Measurements from ENCODE around the gene UPK2. TPM values are rescaled to one million over a fixed set of nuclear protein-coding genes. Genes with fewer than 3 reads are reported as not detected.

Gene UPK2
- total and polyA plus RNA-seq, 2 of the 13 experiments (the other 11 are each of a cell fraction or from before 2014, with no cell fraction given), result not detected

DNA sequence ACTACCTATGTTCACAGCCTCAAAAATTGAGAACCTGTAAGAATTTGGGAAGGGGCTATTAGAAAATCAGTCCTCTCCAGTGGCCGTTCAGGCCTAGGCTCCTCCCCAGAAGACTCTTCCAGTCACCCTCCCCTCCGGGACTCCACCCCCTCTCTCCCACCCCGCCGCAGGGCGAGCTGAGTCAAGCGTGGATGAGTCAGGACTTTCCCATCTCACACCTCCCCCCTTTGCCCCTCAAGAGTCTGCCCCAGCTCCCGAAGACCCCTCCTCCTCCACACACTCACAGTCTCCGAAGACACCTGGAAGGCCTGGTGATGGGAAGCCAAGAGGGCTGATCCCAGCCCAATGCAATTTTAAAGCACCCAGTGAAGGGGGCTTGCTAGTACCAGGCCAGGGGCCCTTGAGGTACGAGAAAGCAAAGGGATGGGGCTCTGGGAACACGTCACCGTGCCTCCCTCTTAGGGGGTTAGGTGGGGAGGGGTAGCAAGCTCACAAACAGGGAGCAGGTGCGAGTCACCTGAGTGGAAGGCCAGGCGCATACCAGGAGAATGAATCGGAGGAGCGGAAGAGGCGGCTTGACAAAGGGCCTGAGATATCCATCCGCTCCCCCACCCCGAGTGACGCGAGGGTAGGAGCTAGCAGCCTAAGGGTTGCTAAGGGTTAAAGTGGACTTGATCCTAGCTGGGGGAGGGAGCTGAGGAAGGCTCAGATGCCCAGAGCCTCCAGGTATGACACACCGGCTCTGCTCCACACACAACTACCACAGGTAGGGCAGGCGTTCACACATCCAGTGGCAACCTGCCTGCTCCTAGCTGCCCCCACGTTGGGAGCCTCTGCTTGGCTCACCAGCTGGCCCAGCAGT lies 44.0 kb upstream of the UPK2 start (continued):
- TF ChIP-seq KLF15 (CRISPR knock-in tag; IDR thresholded peaks at IDR 0.05; ENCODE audit: borderline replicate concordance) (no peak), SRF (IDR thresholded peaks at IDR 0.05; ENCODE audit: low read depth, low read length) (no peak), XRCC5 (optimal IDR thresholded peaks at IDR 0.05; ENCODE audit: low read length) (peak; percentile 26), SAP130 (CRISPR knock-in tag; IDR thresholded peaks at IDR 0.05; ENCODE audit: low read depth) (peak; percentile 58), MYC (CRISPR knock-in tag; IDR thresholded peaks at IDR 0.05; ENCODE audit: borderline replicate concordance) (no peak), BHLHE40 (IDR thresholded peaks at IDR 0.05; ENCODE audit: low read length) (peak; percentile 80), ZMYM2 (CRISPR knock-in tag; IDR thresholded peaks at IDR 0.05) (no peak), EED (CRISPR knock-in tag; IDR thresholded peaks at IDR 0.05) (no peak), MAZ (IDR thresholded peaks at IDR 0.05; ENCODE audit: borderline replicate concordance, low read depth, low read length) (no peak; the same call in 1 of the 2 replicates), MAZ (CRISPR knock-in tag; IDR thresholded peaks at IDR 0.05; ENCODE audit: low read depth) (no peak), ZNF124 (CRISPR knock-in tag; IDR thresholded peaks at IDR 0.05) (no peak)
- TF ChIP-seq, protein P1, sequence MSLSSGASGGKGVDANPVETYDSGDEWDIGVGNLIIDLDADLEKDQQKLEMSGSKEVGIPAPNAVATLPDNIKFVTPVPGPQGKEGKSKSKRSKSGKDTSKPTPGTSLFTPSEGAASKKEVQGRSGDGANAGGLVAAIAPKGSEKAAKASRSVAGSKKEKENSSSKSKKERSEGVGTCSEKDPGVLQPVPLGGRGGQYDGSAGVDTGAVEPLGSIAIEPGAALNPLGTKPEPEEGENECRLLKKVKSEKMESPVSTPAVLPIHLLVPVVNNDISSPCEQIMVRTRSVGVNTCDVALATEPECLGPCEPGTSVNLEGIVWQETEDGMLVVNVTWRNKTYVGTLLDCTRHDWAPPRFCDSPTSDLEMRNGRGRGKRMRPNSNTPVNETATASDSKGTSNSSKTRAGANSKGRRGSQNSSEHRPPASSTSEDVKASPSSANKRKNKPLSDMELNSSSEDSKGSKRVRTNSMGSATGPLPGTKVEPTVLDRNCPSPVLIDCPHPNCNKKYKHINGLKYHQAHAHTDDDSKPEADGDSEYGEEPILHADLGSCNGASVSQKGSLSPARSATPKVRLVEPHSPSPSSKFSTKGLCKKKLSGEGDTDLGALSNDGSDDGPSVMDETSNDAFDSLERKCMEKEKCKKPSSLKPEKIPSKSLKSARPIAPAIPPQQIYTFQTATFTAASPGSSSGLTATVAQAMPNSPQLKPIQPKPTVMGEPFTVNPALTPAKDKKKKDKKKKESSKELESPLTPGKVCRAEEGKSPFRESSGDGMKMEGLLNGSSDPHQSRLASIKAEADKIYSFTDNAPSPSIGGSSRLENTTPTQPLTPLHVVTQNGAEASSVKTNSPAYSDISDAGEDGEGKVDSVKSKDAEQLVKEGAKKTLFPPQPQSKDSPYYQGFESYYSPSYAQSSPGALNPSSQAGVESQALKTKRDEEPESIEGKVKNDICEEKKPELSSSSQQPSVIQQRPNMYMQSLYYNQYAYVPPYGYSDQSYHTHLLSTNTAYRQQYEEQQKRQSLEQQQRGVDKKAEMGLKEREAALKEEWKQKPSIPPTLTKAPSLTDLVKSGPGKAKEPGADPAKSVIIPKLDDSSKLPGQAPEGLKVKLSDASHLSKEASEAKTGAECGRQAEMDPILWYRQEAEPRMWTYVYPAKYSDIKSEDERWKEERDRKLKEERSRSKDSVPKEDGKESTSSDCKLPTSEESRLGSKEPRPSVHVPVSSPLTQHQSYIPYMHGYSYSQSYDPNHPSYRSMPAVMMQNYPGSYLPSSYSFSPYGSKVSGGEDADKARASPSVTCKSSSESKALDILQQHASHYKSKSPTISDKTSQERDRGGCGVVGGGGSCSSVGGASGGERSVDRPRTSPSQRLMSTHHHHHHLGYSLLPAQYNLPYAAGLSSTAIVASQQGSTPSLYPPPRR (CRISPR knock-in tag; IDR thresholded peaks at IDR 0.05; ENCODE audit: borderline replicate concordance), result no peak; the same call in 1 of the 2 replicates
- TF ChIP-seq, protein P2, sequence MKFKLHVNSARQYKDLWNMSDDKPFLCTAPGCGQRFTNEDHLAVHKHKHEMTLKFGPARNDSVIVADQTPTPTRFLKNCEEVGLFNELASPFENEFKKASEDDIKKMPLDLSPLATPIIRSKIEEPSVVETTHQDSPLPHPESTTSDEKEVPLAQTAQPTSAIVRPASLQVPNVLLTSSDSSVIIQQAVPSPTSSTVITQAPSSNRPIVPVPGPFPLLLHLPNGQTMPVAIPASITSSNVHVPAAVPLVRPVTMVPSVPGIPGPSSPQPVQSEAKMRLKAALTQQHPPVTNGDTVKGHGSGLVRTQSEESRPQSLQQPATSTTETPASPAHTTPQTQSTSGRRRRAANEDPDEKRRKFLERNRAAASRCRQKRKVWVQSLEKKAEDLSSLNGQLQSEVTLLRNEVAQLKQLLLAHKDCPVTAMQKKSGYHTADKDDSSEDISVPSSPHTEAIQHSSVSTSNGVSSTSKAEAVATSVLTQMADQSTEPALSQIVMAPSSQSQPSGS (CRISPR knock-in tag; IDR thresholded peaks at IDR 0.05), result no peak
- TF ChIP-seq, protein P3, sequence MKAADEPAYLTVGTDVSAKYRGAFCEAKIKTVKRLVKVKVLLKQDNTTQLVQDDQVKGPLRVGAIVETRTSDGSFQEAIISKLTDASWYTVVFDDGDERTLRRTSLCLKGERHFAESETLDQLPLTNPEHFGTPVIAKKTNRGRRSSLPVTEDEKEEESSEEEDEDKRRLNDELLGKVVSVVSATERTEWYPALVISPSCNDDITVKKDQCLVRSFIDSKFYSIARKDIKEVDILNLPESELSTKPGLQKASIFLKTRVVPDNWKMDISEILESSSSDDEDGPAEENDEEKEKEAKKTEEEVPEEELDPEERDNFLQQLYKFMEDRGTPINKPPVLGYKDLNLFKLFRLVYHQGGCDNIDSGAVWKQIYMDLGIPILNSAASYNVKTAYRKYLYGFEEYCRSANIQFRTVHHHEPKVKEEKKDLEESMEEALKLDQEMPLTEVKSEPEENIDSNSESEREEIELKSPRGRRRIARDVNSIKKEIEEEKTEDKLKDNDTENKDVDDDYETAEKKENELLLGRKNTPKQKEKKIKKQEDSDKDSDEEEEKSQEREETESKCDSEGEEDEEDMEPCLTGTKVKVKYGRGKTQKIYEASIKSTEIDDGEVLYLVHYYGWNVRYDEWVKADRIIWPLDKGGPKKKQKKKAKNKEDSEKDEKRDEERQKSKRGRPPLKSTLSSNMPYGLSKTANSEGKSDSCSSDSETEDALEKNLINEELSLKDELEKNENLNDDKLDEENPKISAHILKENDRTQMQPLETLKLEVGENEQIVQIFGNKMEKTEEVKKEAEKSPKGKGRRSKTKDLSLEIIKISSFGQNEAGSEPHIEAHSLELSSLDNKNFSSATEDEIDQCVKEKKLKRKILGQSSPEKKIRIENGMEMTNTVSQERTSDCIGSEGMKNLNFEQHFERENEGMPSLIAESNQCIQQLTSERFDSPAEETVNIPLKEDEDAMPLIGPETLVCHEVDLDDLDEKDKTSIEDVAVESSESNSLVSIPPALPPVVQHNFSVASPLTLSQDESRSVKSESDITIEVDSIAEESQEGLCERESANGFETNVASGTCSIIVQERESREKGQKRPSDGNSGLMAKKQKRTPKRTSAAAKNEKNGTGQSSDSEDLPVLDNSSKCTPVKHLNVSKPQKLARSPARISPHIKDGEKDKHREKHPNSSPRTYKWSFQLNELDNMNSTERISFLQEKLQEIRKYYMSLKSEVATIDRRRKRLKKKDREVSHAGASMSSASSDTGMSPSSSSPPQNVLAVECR (CRISPR knock-in tag; IDR thresholded peaks at IDR 0.05; ENCODE audit: borderline replicate concordance), result no peak
- TF ChIP-seq, protein P4, sequence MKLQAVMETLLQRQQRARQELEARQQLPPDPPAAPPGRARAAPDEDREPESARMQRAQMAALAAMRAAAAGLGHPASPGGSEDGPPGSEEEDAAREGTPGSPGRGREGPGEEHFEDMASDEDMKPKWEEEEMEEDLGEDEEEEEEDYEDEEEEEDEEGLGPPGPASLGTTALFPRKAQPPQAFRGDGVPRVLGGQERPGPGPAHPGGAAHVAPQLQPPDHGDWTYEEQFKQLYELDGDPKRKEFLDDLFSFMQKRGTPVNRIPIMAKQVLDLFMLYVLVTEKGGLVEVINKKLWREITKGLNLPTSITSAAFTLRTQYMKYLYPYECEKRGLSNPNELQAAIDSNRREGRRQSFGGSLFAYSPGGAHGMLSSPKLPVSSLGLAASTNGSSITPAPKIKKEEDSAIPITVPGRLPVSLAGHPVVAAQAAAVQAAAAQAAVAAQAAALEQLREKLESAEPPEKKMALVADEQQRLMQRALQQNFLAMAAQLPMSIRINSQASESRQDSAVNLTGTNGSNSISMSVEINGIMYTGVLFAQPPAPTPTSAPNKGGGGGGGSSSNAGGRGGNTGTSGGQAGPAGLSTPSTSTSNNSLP (IDR thresholded peaks at IDR 0.05; ENCODE audit: low read depth, low read length), result no peak

Data from HepG2 (cell line).